Nephron (organoid): Measurements from ENCODE around the gene RAB2B.
"Not testable (repeated sequence)": the region's sequence is repeated elsewhere in the genome, so short reads cannot be mapped to it uniquely, and the experiment has no call there.

Source experiments
- H3K27ac Mint-ChIP-seq, 3 experiments: 2 replicates each; pipeline ENCODE4 v1.8.0; 2020; ENCODE audit warnings: mixed read lengths in 3 of 3, mild to moderate bottlenecking in 2 of 3, moderate library complexity in 1 of 3
- H3K27me3 Mint-ChIP-seq: 2 replicates; pipeline ENCODE4 v1.8.0; 2021; ENCODE audit warnings: low read depth, mild to moderate bottlenecking, moderate library complexity, mixed read lengths
- H3K36me3 Mint-ChIP-seq: 2 replicates; pipeline ENCODE4 v1.8.0; 2020; ENCODE audit warnings: low read depth, mixed read lengths
- H3K4me1 Mint-ChIP-seq: 2 replicates; pipeline ENCODE4 v1.8.0; 2020; ENCODE audit warnings: mixed read lengths
- H3K4me3 Mint-ChIP-seq, 3 experiments: 2 replicates each; pipeline ENCODE4 v1.8.0; 2020; ENCODE audit warnings: mild to moderate bottlenecking in 3 of 3, mixed read lengths in 3 of 3, moderate library complexity in 2 of 3
- H3K9me3 Mint-ChIP-seq: 2 replicates; pipeline ENCODE4 v1.8.0; 2020; ENCODE audit warnings: mixed read lengths
- TF ChIP-seq, protein P1 (sequence below), 3 experiments: fragments of 200-600 bp; sonication (generic); IDR thresholded peaks; one replicate each; pipeline ENCODE4 v1.5.0; 2021; ENCODE audit warnings: antibody characterized with exemption in 3 of 3; ENCODE audit not compliant: unreplicated experiment in 3 of 3

The RAB2B gene

DNA sequence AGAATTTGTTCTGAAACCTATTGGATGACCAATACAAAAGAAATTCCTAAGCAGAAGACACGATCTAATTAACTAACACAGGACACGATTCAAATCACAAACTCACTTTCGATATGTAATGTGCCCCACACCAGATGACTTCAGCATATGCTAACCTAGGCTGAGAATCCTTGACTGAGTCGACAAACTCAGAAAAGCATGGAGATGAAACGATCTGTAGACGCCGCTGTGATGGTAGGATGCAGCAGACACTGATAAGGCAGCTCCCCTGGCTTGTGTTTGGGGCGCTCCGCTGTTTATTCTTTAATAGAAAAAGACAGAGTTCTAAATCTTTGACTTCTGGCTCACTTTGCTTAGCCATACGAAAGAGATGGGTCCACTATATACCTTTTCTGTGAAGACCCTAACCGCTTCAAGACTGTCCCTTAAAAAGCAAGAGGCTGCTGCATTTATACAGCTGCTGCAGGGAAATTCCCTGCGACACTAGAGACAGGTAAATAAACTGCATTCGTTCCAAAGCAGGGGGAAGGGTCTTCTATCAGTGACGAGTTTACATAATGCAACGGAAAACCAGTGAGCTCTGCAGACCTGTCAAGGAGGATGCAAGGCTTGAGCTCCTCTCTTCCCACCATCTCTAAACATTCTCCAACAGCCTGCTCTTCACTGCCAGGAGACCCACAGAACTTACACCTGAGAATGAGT is 21.8 kb downstream of the RAB2B start:
- no peaks in the 10 kb centered on the region for H3K9me3 Mint-ChIP-seq
- TF ChIP-seq, protein P1, sequence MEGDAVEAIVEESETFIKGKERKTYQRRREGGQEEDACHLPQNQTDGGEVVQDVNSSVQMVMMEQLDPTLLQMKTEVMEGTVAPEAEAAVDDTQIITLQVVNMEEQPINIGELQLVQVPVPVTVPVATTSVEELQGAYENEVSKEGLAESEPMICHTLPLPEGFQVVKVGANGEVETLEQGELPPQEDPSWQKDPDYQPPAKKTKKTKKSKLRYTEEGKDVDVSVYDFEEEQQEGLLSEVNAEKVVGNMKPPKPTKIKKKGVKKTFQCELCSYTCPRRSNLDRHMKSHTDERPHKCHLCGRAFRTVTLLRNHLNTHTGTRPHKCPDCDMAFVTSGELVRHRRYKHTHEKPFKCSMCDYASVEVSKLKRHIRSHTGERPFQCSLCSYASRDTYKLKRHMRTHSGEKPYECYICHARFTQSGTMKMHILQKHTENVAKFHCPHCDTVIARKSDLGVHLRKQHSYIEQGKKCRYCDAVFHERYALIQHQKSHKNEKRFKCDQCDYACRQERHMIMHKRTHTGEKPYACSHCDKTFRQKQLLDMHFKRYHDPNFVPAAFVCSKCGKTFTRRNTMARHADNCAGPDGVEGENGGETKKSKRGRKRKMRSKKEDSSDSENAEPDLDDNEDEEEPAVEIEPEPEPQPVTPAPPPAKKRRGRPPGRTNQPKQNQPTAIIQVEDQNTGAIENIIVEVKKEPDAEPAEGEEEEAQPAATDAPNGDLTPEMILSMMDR (IDR thresholded peaks at IDR 0.05; ENCODE audit: unreplicated experiment in 3 of 3) = no peak
- H3K4me3 Mint-ChIP-seq = peak overlapping the region; percentile 97 to 98 (median 98)
- peak overlapping the region; percentile 100 for H3K27ac Mint-ChIP-seq
- peaks cover 29% of the 10 kb centered on the region for H3K4me1 Mint-ChIP-seq
- no peaks in the 10 kb centered on the region for H3K27me3 Mint-ChIP-seq
- peaks cover 36% of the 10 kb centered on the region for H3K36me3 Mint-ChIP-seq

DNA sequence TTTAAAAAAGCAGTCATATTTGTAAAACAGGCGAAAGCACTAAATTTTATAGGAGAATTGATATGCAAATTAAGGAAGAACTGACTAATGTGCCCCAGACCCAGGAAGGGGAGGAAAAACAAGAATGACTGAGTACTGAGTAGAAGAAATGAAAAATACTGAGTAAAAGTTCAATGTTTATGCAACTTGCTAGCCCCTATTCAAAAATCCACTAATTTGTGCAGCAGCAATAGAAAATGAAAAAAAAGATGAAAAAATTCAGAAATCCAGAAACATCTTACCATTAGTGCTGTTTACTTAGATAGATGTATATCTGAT is 26.9 kb downstream of the RAB2B start:
- TF ChIP-seq, protein P1 (IDR thresholded peaks at IDR 0.05; ENCODE audit: unreplicated experiment in 3 of 3) = no peak
- Mint-ChIP-seq H3K36me3 (peaks cover 28% of the 10 kb centered on the region), H3K27me3 (no peaks in the 10 kb centered on the region), H3K4me1 (peaks cover 25% of the 10 kb centered on the region), H3K4me3 (no peak overlapping the region), H3K27ac (peak overlapping the region in 2 of 3 experiments; percentile 3 to 44), H3K9me3 (no peaks in the 10 kb centered on the region)

DNA sequence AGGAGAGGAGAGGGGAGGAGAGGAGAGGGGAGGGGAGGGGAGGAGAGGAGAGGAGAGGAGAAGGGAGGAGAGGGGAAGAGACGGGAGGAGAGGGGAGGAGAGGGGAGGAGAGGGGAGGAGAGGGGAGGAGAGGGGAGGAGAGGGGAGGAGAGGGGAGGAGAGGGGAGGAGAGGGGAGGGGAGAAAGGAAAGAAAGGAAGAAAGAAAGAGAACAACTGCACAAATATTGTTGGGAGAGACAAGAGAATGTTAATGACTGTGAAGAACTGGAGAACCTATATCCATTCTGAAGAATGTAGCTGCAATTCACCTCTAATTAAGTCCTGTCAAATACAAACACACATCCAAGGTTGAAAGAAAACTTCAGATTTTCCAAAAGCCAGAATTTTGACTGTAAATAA is 34.1 kb downstream of the RAB2B start:
- not testable (repeated sequence) for H3K4me3 Mint-ChIP-seq, H3K27me3 Mint-ChIP-seq, H3K9me3 Mint-ChIP-seq, H3K4me1 Mint-ChIP-seq
- Mint-ChIP-seq H3K27ac (peak overlapping the region in 1 of 3 experiments; percentile 31), H3K36me3 (peaks cover 12% of the 10 kb centered on the region)

DNA sequence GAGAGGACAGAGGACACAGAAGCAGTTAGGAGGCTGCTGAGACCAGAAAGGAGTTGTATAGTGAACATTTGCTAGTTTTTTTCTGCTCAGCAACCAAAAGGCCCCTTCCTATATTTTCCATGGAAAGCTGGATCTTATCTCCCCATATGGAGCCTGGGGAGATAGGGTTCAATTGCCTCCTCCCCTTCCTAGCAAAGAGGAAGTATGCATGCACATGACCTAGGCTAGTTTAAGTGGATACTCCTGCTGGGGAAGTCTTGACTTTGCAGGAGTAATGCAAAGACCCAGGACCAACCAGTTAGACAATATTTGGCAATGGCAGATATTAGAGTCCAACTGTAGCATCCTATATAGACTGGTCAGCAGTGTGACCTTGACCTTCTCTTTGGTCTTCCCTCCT is 35.9 kb downstream of the RAB2B start:
- Mint-ChIP-seq H3K27me3 (no peaks in the 10 kb centered on the region), H3K27ac (no peak overlapping the region), H3K9me3 (no peaks in the 10 kb centered on the region), H3K36me3 (peaks cover 7% of the 10 kb centered on the region), H3K4me1 (peaks cover 16% of the 10 kb centered on the region), H3K4me3 (no peak overlapping the region)
- TF ChIP-seq, protein P1 (IDR thresholded peaks at IDR 0.05; ENCODE audit: unreplicated experiment in 3 of 3) = no peak

DNA sequence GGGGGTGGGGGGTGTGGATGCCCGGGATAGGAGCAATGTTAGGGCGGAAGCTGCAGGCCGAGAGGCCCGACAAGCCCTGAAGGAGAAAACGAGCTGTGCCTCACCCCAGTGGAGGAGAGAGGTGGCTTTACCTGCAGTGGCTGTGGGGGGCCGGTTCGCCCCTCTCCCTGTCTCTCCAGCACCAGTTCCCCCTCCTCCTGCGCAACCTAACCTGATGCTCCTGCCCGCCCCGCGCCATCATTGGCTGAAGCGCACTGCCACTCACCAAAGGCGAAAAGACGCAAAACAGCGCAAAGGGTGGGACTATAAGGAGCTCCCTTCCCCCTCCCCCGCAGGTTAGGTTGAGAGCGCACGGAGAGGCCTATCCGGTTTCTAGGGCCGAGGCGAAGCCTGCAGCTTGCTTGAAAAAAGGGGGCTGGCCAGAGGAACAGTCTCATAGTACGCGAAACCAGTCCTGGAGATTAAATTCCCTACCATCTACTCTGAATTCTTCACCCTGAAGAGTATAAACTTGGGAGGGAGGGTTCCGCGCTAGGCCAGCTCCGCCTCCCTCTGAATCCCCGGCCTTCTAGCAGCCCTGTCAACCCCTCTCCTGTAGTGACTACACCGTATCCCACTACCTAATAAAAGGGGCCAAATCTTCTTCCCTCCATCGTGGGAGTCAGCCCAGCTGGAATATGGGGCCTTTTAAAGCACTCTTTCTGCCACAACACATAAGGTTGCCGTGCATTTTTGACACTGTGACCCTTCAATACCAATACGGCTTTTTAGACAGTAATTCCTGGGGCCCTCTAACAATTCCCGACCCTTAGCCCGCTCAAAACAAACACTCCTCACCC is 39.5 kb downstream of the RAB2B start:
- Mint-ChIP-seq H3K27ac (peak overlapping the region; percentile 98 to 100 (median 99)), H3K36me3 (peaks cover 25% of the 10 kb centered on the region)
- TF ChIP-seq, protein P1 (IDR thresholded peaks at IDR 0.05; ENCODE audit: unreplicated experiment in 3 of 3) = no peak

DNA sequence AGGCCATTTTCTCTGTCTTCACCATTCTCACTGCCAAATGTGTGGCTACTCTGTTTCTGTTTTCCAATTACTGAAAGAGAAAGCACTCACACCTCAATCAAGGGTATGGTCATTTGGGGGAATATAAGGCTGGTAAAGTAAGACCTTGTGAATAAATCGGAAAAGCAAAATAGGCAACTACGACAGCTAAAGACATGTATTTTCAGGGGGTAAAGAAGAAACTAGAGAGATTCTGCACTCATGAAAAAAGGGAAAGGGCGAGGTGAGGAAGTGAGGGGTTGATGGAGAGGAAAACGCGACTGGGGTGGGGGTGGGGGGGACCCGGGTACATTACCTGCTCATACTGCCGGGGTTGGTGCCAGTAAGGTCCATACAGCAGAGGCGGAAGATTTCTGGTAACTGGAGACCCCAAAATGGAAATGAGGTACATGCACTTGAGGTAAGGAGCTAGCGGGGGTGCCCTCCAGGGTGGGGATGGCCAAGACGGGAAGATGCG is 40.1 kb downstream of the RAB2B start:
- Mint-ChIP-seq H3K36me3 (peaks cover 23% of the 10 kb centered on the region), H3K9me3 (no peaks in the 10 kb centered on the region), H3K27ac (peak overlapping the region; percentile 98 to 100 (median 99)), H3K4me3 (peak overlapping the region; percentile 87 to 92 (median 92)), H3K4me1 (peaks cover 26% of the 10 kb centered on the region), H3K27me3 (no peaks in the 10 kb centered on the region)
- TF ChIP-seq, protein P1 (IDR thresholded peaks at IDR 0.05; ENCODE audit: unreplicated experiment in 3 of 3) = no peak

More for the DNA sequence above, 39.5 kb downstream of the RAB2B start:
- H3K9me3 Mint-ChIP-seq = no peaks in the 10 kb centered on the region
- H3K4me3 Mint-ChIP-seq = peak overlapping the region; percentile 87 to 92 (median 92)
- H3K4me1 Mint-ChIP-seq = peaks cover 26% of the 10 kb centered on the region
- H3K27me3 Mint-ChIP-seq = no peaks in the 10 kb centered on the region
